Panc1 (cell line): Measurements from ENCODE around the gene ABCC1. TPM values are rescaled to one million over a fixed set of nuclear protein-coding genes. Genes with fewer than 3 reads are reported as not detected.

Source experiments
- ATAC-seq: fragments of 200-7000 bp; cut with Tn5 transposase; 2 replicates; pipeline ENCODE4 v1.9.1; 2020; ENCODE audit warnings: mild to moderate bottlenecking, moderate library complexity
- Bru-seq: library from RNA; stranded (reverse); fragments of 400-500 nt; gene quantifications from one replicate; lab custom pipeline; 2021; lab: Mats Ljungman, UMichigan
- BruChase-seq, 2 experiments: library from RNA; stranded (reverse); fragments of 400-500 nt; gene quantifications; one replicate each; lab custom pipeline; 2021; lab: Mats Ljungman, UMichigan
- BruUV-seq: library from RNA; stranded (reverse); fragments of 400-500 nt; replicated peaks from 2 replicates; lab custom pipeline; 2021; lab: Mats Ljungman, UMichigan
- CTCF ChIA-PET: fragments of 300-600 bp; sonication (Branson Sonifier 250); formaldehyde crosslinking; loops from one replicate; lab custom pipeline; 2022; ENCODE audit warnings: antibody characterized with exemption; lab: Charles Lee
- POLR2A ChIA-PET: fragments of 300-600 bp; sonication (Branson Sonifier 250); formaldehyde crosslinking; loops from one replicate; lab custom pipeline; 2022; ENCODE audit warnings: antibody characterized with exemption; lab: Charles Lee
- DNase-seq: peaks from one replicate; pipeline ENCODE4 v3.0.0-alpha.2; 2010; ENCODE audit warnings: low read depth, low spot score
- H3K27ac ChIP-seq: 2 replicates; pipeline ENCODE4 v1.5.1; 2011; ENCODE audit warnings: mild to moderate bottlenecking, low read length, inconsistent platforms
- H3K27me3 ChIP-seq: fragments of 200-500 bp; sonication (Bioruptor generic); 2 replicates; pipeline ENCODE4 v1.6.0; 2014; ENCODE audit warnings: low read length, inconsistent platforms; ENCODE audit not compliant: control insufficient read depth, insufficient read depth
- H3K36me3 ChIP-seq: fragments of 200-500 bp; sonication (Bioruptor generic); 2 replicates; pipeline ENCODE4 v1.5.1; 2014; ENCODE audit warnings: inconsistent platforms, mild to moderate bottlenecking, low read length, moderate library complexity; ENCODE audit not compliant: control insufficient read depth, insufficient read depth
- H3K4me1 ChIP-seq: 2 replicates; pipeline ENCODE4 v1.5.1; 2011; ENCODE audit warnings: inconsistent platforms, mild to moderate bottlenecking, low read length, moderate library complexity; ENCODE audit not compliant: control insufficient read depth, insufficient read depth
- H3K4me3 ChIP-seq, 2 experiments: 2 replicates each; pipeline ENCODE4 v1.5.1; 2011 to 2012; ENCODE audit warnings: low read depth in 2 of 2, low read length in 2 of 2, mild to moderate bottlenecking in 2 of 2, inconsistent platforms in 1 of 2, moderate library complexity in 1 of 2
- H3K9me3 ChIP-seq: fragments of 200-500 bp; sonication (Bioruptor generic); 2 replicates; pipeline ENCODE4 v1.5.1; 2014; ENCODE audit warnings: low read depth, mild to moderate bottlenecking, inconsistent platforms, low read length, moderate library complexity; ENCODE audit not compliant: control insufficient read depth, insufficient read depth
- POLR2AphosphoS5 ChIP-seq: IDR thresholded peaks from 2 replicates; pipeline ENCODE4 v1.6.1; 2012; ENCODE audit warnings: mild to moderate bottlenecking, low read depth, low read length, moderate library complexity
- SIN3A ChIP-seq: IDR thresholded peaks from 2 replicates; pipeline ENCODE4 v1.6.1; 2012; ENCODE audit warnings: low read depth, mild to moderate bottlenecking, low read length, moderate library complexity, borderline replicate concordance; ENCODE audit not compliant: insufficient read depth
- TCF7L2 ChIP-seq: IDR thresholded peaks from 2 replicates; pipeline ENCODE4 v1.6.1; 2011; ENCODE audit warnings: mild to moderate bottlenecking, low read depth, low read length, inconsistent platforms
- in situ Hi-C: cut with HindIII; loops from 2 replicates; pipeline ENCODE4 v1.10.0; 2016; ENCODE audit warnings: low sequenced_read_pairs, low pct_unique_long_range_greater_than_20kb
- intact Hi-C: fragments of 100-400 bp; cut with micrococcal nuclease; formaldehyde crosslinking; loops from one replicate; pipeline ENCODE4 v1.10.0; 2022; ENCODE audit not compliant: unreplicated experiment
- long read RNA-seq: library from polyadenylated mRNA; unstranded; transcript quantifications from one replicate; pipeline ENCODE4 v2.0.0, GENCODE V29; 2021; ENCODE audit not compliant: unreplicated experiment
- polyA plus RNA-seq: library from polyadenylated mRNA; unstranded; fragments of >200 nt; gene quantifications from one replicate; pipeline ENCODE4 v1.2.1, GENCODE V29; 2012; ENCODE audit warnings: missing spikeins; ENCODE audit not compliant: insufficient read length
- total RNA-seq: library from RNA; stranded (reverse); gene quantifications from one replicate; pipeline ENCODE4 v1.2.1, GENCODE V29; 2021; ENCODE audit not compliant: unreplicated experiment
- TF ChIP-seq, protein P1 (sequence below): fragments of 450-650 bp; IDR thresholded peaks from 2 replicates; pipeline ENCODE4 v1.5.1; 2017; ENCODE audit warnings: mild to moderate bottlenecking
- TF ChIP-seq, protein P2 (sequence below), 2 experiments: IDR thresholded peaks; 2 replicates each; pipeline ENCODE4 v1.6.1; 2011 to 2012; ENCODE audit warnings: low read depth in 2 of 2, control low read depth in 1 of 2, low read length in 1 of 2, mild to moderate bottlenecking in 1 of 2, moderate library complexity in 1 of 2; ENCODE audit not compliant: insufficient read depth in 1 of 2

The ABCC1 gene
- total RNA-seq (296 TPM), Bru-seq, nascent RNA (percentile 97 among the genes with signal in this experiment), BruChase-seq, experiment 1, labeled RNA remaining after a 2-hour chase (percentile 91 among the genes with signal in this experiment), BruChase-seq, experiment 2, labeled RNA remaining after a 6-hour chase (percentile 95 among the genes with signal in this experiment)
- 397 TPM for polyA plus RNA-seq
- long read RNA-seq, full-length matches to known transcripts: 28 of 398 reads
- long read RNA-seq, partial matches to known transcripts: 302 of 398 reads
- long read RNA-seq, other reads (novel, unspliced or antisense): 68 of 398 reads

DNA sequence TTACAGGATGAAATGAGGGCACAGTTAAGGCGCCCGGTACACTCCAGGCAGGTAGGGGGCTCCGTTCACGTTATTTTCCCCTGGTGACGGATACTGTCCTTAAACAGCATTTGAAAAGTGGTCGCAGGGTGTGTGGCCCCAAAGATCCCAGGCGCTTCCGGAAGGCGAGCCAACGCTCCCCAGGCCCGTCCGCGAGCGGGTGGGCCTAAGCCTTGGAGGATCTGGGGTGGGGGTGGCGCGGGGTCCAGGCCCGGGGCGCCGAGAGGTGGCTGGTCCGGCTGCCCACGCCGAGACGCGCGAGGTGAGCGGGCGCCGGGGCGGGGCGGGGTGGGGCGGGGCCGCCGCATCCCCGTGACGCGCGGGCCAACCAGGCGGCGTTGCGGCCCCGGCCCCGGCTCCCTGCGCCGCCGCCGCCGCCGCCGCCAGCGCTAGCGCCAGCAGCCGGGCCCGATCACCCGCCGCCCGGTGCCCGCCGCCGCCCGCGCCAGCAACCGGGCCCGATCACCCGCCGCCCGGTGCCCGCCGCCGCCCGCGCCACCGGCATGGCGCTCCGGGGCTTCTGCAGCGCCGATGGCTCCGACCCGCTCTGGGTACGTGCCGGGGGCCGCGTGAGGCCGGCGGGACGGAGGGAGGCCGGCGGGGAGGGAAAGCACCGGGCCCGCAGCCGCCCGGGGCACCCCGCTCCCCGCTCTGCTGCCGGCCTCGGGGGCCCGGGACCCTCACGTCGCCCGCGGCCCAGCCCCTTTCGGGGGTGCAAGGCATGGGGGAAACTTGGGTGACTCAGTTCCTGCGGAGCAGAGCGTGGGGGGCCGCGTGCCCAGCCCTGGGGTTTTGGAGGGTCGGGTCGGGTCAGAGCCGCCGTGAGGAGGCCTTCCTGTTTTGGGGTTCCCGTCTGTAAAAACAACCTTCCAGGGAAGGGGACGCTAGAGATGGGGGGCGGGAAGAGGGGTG is at the start of gene ABCC1:
TSS of gene ABCC1 (plus strand) at position 407 of the 951 bp plus-strand sequence. CDS start at position 543, 136 bp downstream.
- Histone ChIP-seq H3K4me3 (peak within 1 kb of the TSS; percentile 76 to 77), H3K9me3 (no peaks in the 10 kb centered on the region), H3K27me3 (no peaks in the 10 kb centered on the region), H3K27ac (peak within 1 kb of the TSS; percentile 98), H3K4me1 (peaks cover 68% of the 10 kb centered on the region), H3K36me3 (no peaks in the 10 kb centered on the region; the same call in 1 of the 2 replicates)
- ATAC-seq: peak; percentile 84
- POLR2A ChIA-PET: interaction anchor here (0.6 kb wide), 3 partner anchors 18 to 100 kb away, joined by 4 to 6 read pairs (median 6); no protein-coding TSS in a partner anchor
- in situ Hi-C loops (no loop called here), intact Hi-C loops (loop anchor here (5.0 kb wide), 1 partner anchor 43 kb away; no protein-coding TSS in a partner anchor)
- TF ChIP-seq SIN3A: 0 out of 2 replicates have a peak, but pooled peaks have one; percentile 29
- TF ChIP-seq, protein P1, sequence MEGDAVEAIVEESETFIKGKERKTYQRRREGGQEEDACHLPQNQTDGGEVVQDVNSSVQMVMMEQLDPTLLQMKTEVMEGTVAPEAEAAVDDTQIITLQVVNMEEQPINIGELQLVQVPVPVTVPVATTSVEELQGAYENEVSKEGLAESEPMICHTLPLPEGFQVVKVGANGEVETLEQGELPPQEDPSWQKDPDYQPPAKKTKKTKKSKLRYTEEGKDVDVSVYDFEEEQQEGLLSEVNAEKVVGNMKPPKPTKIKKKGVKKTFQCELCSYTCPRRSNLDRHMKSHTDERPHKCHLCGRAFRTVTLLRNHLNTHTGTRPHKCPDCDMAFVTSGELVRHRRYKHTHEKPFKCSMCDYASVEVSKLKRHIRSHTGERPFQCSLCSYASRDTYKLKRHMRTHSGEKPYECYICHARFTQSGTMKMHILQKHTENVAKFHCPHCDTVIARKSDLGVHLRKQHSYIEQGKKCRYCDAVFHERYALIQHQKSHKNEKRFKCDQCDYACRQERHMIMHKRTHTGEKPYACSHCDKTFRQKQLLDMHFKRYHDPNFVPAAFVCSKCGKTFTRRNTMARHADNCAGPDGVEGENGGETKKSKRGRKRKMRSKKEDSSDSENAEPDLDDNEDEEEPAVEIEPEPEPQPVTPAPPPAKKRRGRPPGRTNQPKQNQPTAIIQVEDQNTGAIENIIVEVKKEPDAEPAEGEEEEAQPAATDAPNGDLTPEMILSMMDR: no peak
- TF ChIP-seq, protein P2, sequence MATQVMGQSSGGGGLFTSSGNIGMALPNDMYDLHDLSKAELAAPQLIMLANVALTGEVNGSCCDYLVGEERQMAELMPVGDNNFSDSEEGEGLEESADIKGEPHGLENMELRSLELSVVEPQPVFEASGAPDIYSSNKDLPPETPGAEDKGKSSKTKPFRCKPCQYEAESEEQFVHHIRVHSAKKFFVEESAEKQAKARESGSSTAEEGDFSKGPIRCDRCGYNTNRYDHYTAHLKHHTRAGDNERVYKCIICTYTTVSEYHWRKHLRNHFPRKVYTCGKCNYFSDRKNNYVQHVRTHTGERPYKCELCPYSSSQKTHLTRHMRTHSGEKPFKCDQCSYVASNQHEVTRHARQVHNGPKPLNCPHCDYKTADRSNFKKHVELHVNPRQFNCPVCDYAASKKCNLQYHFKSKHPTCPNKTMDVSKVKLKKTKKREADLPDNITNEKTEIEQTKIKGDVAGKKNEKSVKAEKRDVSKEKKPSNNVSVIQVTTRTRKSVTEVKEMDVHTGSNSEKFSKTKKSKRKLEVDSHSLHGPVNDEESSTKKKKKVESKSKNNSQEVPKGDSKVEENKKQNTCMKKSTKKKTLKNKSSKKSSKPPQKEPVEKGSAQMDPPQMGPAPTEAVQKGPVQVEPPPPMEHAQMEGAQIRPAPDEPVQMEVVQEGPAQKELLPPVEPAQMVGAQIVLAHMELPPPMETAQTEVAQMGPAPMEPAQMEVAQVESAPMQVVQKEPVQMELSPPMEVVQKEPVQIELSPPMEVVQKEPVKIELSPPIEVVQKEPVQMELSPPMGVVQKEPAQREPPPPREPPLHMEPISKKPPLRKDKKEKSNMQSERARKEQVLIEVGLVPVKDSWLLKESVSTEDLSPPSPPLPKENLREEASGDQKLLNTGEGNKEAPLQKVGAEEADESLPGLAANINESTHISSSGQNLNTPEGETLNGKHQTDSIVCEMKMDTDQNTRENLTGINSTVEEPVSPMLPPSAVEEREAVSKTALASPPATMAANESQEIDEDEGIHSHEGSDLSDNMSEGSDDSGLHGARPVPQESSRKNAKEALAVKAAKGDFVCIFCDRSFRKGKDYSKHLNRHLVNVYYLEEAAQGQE (IDR thresholded peaks at IDR 0.05; ENCODE audit: insufficient read depth in 1 of 2, low read depth in 2 of 2, low read length in 1 of 2): 0 out of 4 replicates have a peak, but pooled peaks of 1 of the 2 experiments have one; percentile 11
- no peak for TF ChIP-seq TCF7L2
- no peak for TF ChIP-seq POLR2AphosphoS5
- no TSS peak for BruUV-seq
- DNase-seq: no peak
- CTCF ChIA-PET: interaction anchor here (0.6 to 1.2 kb wide), 2 partner anchors 14 to 75 kb away, joined by 3 read pairs; no protein-coding TSS in a partner anchor

DNA sequence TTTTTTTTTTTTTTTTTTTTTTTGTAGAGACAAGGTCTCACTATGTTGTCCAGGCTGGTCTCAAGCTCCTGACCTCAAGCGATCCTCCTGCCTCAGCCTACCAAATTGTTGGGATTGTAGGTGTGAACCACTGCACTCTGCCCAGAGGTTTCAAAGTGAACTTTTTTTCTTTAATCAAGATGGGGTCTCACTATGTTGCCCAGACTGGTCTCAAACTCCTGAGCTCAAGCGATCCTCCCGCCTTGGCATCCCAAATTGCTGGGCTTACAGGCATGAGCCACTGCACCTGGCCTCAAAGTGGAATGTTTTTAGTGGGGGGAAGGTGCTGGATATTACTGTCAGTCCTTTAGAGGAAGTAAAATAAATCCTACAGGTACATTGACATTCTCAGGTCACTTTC is 49.1 kb upstream of the ABCC1 start:
- H3K27ac ChIP-seq: peak overlapping the region; percentile 80
- TF ChIP-seq, protein P2 (IDR thresholded peaks at IDR 0.05; ENCODE audit: insufficient read depth in 1 of 2, low read depth in 2 of 2, low read length in 1 of 2): no peak
- TF ChIP-seq POLR2AphosphoS5 (no peak), SIN3A (no peak), TCF7L2 (no peak)
- TF ChIP-seq, protein P1: no peak
- in situ Hi-C loops: no loop called here
- no peak overlapping the region for H3K4me3 ChIP-seq
- H3K27me3 ChIP-seq: no peaks in the 10 kb centered on the region
- H3K36me3 ChIP-seq: no peaks in the 10 kb centered on the region
- intact Hi-C loops: no loop called here
- peaks cover 29% of the 10 kb centered on the region for H3K4me1 ChIP-seq
- no peak for DNase-seq
- BruUV-seq: no TSS peak
- ATAC-seq: no peak
- no peaks in the 10 kb centered on the region for H3K9me3 ChIP-seq
- CTCF ChIA-PET: interaction anchor here (0.6 kb wide), 1 partner anchor 228 kb away, joined by 11 read pairs; no protein-coding TSS in a partner anchor
- POLR2A ChIA-PET: interaction anchor here (1.0 kb wide), 1 partner anchor 38 kb away, joined by 3 read pairs; no protein-coding TSS in a partner anchor
